OCI-LY7 (cell line): ENCODE results near the gene STX17. TPM values are rescaled to one million over a fixed set of nuclear protein-coding genes. Genes with fewer than 3 reads are reported as not detected.

Source experiments
- BruUV-seq: library from RNA; stranded (reverse); fragments of 400-500 nt; replicated peaks from 2 replicates; lab custom pipeline; 2021; lab: Mats Ljungman, UMichigan
- CTCF ChIA-PET: fragments of 300-600 bp; sonication (Branson Sonifier 250); formaldehyde crosslinking; loops from one replicate; lab custom pipeline; 2022; ENCODE audit warnings: antibody characterized with exemption; ENCODE audit not compliant: unreplicated experiment; lab: Charles Lee
- POLR2A ChIA-PET: fragments of 300-600 bp; sonication (Branson Sonifier 250); formaldehyde crosslinking; loops from one replicate; lab custom pipeline; 2022; ENCODE audit warnings: antibody characterized with exemption; lab: Charles Lee
- DNase-seq: peaks from one replicate; pipeline ENCODE4 v3.0.0-alpha.2; 2015; ENCODE audit warnings: low spot score
- H2AFZ ChIP-seq: fragments of 200-600 bp; sonication (generic), shearing (Covaris generic); 2 replicates; pipeline ENCODE4 v1.6.1; 2014; ENCODE audit warnings: mild to moderate bottlenecking, antibody characterized with exemption, low read length, moderate library complexity
- H3K27ac ChIP-seq: fragments of 200-600 bp; sonication (generic); 2 replicates; pipeline ENCODE4 v1.5.1; 2014; ENCODE audit warnings: mixed run types, low read depth, mild to moderate bottlenecking, moderate library complexity, low read length, inconsistent platforms; ENCODE audit not compliant: poor library complexity, severe bottlenecking
- H3K36me3 ChIP-seq: fragments of 200-600 bp; sonication (generic); 2 replicates; pipeline ENCODE4 v1.6.1; 2014; ENCODE audit warnings: mild to moderate bottlenecking, antibody characterized with exemption, low read length, moderate library complexity, mixed read lengths; ENCODE audit not compliant: insufficient read depth
- H3K4me1 ChIP-seq: fragments of 200-600 bp; sonication (generic); 2 replicates; pipeline ENCODE4 v1.5.1; 2014; ENCODE audit warnings: mild to moderate bottlenecking, low read length; ENCODE audit not compliant: insufficient read depth, poor library complexity, severe bottlenecking
- H3K4me2 ChIP-seq: fragments of 200-600 bp; sonication (generic); 2 replicates; pipeline ENCODE4 v1.6.1; 2014; ENCODE audit warnings: mild to moderate bottlenecking, low read length
- H3K4me3 ChIP-seq: fragments of 200-600 bp; sonication (generic); 2 replicates; pipeline ENCODE4 v1.5.1; 2014; ENCODE audit warnings: mild to moderate bottlenecking, low read depth, low read length; ENCODE audit not compliant: poor library complexity, severe bottlenecking
- H3K79me2 ChIP-seq: fragments of 200-600 bp; sonication (generic); 2 replicates; pipeline ENCODE4 v1.6.1; 2016; ENCODE audit warnings: low read depth, mild to moderate bottlenecking, low read length, moderate library complexity, mixed read lengths; ENCODE audit not compliant: insufficient read depth
- H3K9me2 ChIP-seq: fragments of 200-600 bp; sonication (generic); 2 replicates; pipeline ENCODE4 v1.6.1; 2016; ENCODE audit warnings: mild to moderate bottlenecking, low read length, mixed read lengths; ENCODE audit not compliant: insufficient read depth
- H3K9me3 ChIP-seq: fragments of 200-600 bp; sonication (generic); 2 replicates; pipeline ENCODE4 v1.6.1; 2014; ENCODE audit warnings: mild to moderate bottlenecking, mixed run types, low read length, mixed read lengths
- H4K20me1 ChIP-seq: fragments of 200-600 bp; sonication (generic); 2 replicates; pipeline ENCODE4 v1.6.1; 2014; ENCODE audit warnings: mild to moderate bottlenecking, antibody characterized with exemption, low read length, moderate library complexity, mixed read lengths; ENCODE audit not compliant: insufficient read depth
- EZH2phosphoT487 ChIP-seq: fragments of 200-600 bp; sonication (generic); IDR thresholded peaks from 2 replicates; pipeline ENCODE4 v1.6.1; 2018; ENCODE audit warnings: low read depth, borderline replicate concordance, mild to moderate bottlenecking, mixed run types, antibody characterized with exemption, low read length, moderate library complexity, mixed read lengths
- intact Hi-C: fragments of 100-400 bp; cut with micrococcal nuclease; formaldehyde crosslinking; loops from one replicate; pipeline ENCODE4 v1.10.0; 2022; ENCODE audit not compliant: unreplicated experiment
- total RNA-seq, 2 experiments: library from RNA; depleted of rRNA in 1 of 2; stranded (reverse); fragments of >200 nt in 1 of 2; shearing (Covaris generic) in 1 of 2; gene quantifications; 2 replicates each; pipeline ENCODE4 v1.2.3, GENCODE V29; 2014 to 2022
- TF ChIP-seq, protein P1 (sequence below): fragments of 200-600 bp; sonication (generic); conservative IDR thresholded peaks from 2 replicates; pipeline ENCODE4 v1.5.1; 2014; ENCODE audit warnings: mild to moderate bottlenecking, antibody characterized with exemption, low read length, moderate library complexity, mixed read lengths

The STX17 gene
- total RNA-seq, 2 experiments from 2014 or later, result 12.1 to 21.5 TPM

DNA sequence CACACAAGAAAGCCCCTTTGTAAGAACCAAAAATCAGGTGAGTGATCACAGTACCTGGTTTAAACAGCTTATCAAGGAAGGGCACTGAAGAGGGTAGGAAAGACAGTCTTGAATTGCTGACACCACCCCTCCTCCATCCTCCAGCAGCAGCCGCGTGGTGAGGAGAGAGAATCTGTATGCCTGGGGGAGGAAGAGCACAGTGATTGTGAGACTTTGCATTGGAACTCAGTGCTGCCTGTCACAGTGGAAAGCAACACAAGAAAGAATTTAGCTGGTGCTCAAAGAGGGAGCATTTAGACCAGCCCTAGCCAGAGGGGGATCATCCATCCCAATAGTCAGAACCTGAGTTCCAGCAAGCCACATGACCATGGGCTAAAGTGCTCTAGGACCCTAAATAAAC lies 11.6 kb upstream of the STX17 start:
- no peak for TF ChIP-seq EZH2phosphoT487
- TF ChIP-seq, protein P1, sequence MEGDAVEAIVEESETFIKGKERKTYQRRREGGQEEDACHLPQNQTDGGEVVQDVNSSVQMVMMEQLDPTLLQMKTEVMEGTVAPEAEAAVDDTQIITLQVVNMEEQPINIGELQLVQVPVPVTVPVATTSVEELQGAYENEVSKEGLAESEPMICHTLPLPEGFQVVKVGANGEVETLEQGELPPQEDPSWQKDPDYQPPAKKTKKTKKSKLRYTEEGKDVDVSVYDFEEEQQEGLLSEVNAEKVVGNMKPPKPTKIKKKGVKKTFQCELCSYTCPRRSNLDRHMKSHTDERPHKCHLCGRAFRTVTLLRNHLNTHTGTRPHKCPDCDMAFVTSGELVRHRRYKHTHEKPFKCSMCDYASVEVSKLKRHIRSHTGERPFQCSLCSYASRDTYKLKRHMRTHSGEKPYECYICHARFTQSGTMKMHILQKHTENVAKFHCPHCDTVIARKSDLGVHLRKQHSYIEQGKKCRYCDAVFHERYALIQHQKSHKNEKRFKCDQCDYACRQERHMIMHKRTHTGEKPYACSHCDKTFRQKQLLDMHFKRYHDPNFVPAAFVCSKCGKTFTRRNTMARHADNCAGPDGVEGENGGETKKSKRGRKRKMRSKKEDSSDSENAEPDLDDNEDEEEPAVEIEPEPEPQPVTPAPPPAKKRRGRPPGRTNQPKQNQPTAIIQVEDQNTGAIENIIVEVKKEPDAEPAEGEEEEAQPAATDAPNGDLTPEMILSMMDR, result no peak
- Histone ChIP-seq H3K9me2 (no peaks in the 10 kb centered on the region), H3K4me1 (no peaks in the 10 kb centered on the region), H2AFZ (no peak overlapping the region), H4K20me1 (no peaks in the 10 kb centered on the region), H3K36me3 (no peaks in the 10 kb centered on the region), H3K4me3 (no peak overlapping the region), H3K27ac (no peak overlapping the region), H3K4me2 (no peak overlapping the region), H3K79me2 (no peaks in the 10 kb centered on the region), H3K9me3 (no peaks in the 10 kb centered on the region)
- no TSS peak for BruUV-seq
- CTCF ChIA-PET, result no interaction called here
- POLR2A ChIA-PET, result no interaction called here
- DNase-seq, result no peak
- intact Hi-C loops, result no loop called here

DNA sequence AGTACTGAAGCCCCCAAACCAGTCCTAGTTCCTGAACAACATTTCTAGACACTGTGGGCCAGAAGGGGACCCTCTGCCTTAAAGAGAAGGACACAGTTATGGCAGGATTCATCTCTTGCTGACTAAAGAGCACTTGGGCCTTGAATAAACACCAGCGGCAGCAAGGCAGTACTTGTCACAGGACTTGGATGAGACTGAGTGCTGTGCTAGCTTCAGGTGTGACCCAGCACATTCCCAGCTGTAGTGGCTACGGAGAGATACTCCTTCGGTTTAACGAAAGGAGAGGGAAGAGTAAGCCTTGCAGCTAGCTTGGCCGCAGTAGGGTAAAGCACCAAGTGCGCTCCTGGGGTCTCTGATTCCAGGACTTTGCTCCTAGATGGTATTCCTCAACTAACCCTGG lies 10.9 kb upstream of the STX17 start:
- H3K9me2 ChIP-seq, result no peaks in the 10 kb centered on the region
- H3K9me3 ChIP-seq, result no peaks in the 10 kb centered on the region
- no peaks in the 10 kb centered on the region for H3K4me1 ChIP-seq
- no peaks in the 10 kb centered on the region for H3K36me3 ChIP-seq
- no peaks in the 10 kb centered on the region for H4K20me1 ChIP-seq
- H2AFZ ChIP-seq, result no peak overlapping the region
- no peak overlapping the region for H3K4me3 ChIP-seq
- TF ChIP-seq EZH2phosphoT487, result no peak
- TF ChIP-seq, protein P1, result no peak
- no TSS peak for BruUV-seq
- H3K79me2 ChIP-seq, result no peaks in the 10 kb centered on the region
- no peak for DNase-seq
- CTCF ChIA-PET, result no interaction called here
- H3K4me2 ChIP-seq, result no peak overlapping the region
- POLR2A ChIA-PET, result no interaction called here
- H3K27ac ChIP-seq, result no peak overlapping the region
- intact Hi-C loops, result no loop called here

DNA sequence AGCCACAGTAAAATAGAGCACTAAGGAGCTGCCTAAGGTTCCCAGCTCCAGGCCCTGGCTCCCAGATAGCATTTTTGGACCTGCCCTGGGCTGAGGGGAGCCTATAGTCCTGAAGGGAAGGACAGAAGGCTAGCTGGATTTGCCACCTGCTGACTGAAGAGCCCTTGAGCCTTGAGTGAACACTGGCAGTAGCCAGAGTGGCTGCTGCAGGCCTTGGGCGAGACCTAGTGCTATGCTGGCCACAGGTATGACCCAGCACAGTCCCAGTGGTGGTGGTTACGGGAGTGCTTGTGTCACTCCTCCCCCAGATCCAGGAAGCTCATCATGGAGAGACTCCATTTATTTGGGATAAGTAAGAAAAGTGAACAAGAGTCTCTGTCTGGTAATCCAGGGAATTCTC lies 10.3 kb upstream of the STX17 start:
- H3K4me2 ChIP-seq, result no peak overlapping the region
- no peaks in the 10 kb centered on the region for H3K79me2 ChIP-seq
- intact Hi-C loops, result no loop called here
- no peaks in the 10 kb centered on the region for H3K9me2 ChIP-seq
- H3K4me1 ChIP-seq, result no peaks in the 10 kb centered on the region
- no peak overlapping the region for H3K27ac ChIP-seq
- CTCF ChIA-PET, result no interaction called here
- H4K20me1 ChIP-seq, result no peaks in the 10 kb centered on the region
- H3K36me3 ChIP-seq, result no peaks in the 10 kb centered on the region
- H3K9me3 ChIP-seq, result no peaks in the 10 kb centered on the region
- no peak overlapping the region for H3K4me3 ChIP-seq
- no peak for DNase-seq
- TF ChIP-seq EZH2phosphoT487, result no peak
- TF ChIP-seq, protein P1, result no peak
- no peak overlapping the region for H2AFZ ChIP-seq
- no TSS peak for BruUV-seq
- POLR2A ChIA-PET, result no interaction called here
